ENCODE data around the gene KRT27. TPM values are rescaled to one million over a fixed set of nuclear protein-coding genes. Genes with fewer than 3 reads are reported as not detected.

The KRT27 gene
- total and polyA plus RNA-seq, 8 donors = not detected

DNA sequence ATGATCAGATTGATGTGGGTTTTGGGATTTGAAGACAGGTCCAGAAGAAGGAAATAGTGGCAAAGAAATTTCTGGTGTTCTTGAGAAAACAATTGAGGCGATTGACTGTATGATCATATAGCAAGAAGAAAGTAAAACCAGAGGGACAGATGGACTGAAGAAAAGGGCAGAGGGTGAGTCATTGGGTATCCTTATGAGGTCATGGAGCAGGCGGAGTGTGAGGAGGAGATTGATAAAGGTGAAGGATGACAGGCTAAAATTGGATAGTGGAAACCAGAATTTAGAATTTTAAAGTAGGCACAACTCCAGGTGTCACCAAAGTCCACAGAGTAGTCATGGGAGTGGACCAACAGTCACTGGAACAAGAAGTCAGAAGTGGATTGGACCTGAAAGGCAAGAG, 18.8 kb upstream of the KRT27 start:
- Histone ChIP-seq H3K27ac (no peak overlapping the region), H3K4me1 (peaks cover 0 to 6% (median 2%) of the 10 kb centered on the region in 4 donors), H3K9me3 (no peaks in the 10 kb centered on the region), H3K27me3 (peaks cover 0 to 83% (median 23%) of the 10 kb centered on the region in 3 donors), H3K36me3 (no peaks in the 10 kb centered on the region), H3K4me3 (no peak overlapping the region)
- no peak for TF ChIP-seq CTCF (IDR thresholded peaks at IDR 0.05)
- no peak for TF ChIP-seq POLR2AphosphoS5 (IDR thresholded peaks at IDR 0.05)
- no peak for TF ChIP-seq POLR2A (IDR thresholded peaks at IDR 0.05)
- no peak for TF ChIP-seq EP300 (IDR thresholded peaks at IDR 0.05)
- no peak for DNase-seq
- intact Hi-C loops (cut with DNase I; ENCODE audit: low total_unique reads) = loop anchor here (10.0 kb wide), 1 partner anchor 864 kb away; no protein-coding TSS in a partner anchor
- WGBS, 5 donors = 67 to 78% (median 71%) methylated on average over 2 of the region's 2 CpGs

DNA sequence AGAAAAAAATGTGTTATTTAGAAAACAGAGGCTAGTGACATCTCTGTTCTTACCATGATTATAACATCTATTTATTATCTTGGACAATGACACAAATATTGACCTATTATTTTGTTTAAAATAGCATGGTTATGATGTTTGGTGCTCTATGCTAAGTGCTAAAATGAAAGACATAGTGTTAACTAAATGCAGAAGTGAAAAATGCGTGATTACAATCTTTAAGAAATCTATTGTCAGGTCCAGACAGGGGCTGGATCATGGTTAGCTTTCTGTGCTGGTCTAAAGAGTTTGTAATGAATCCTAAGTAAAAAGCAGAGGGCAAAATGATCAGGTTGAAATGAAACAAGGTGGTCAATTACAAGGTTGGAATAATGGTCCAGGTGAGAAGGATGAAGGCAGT, 18.0 kb upstream of the KRT27 start:
- TF ChIP-seq EP300 (IDR thresholded peaks at IDR 0.05) (no peak), CTCF (IDR thresholded peaks at IDR 0.05) (no peak), POLR2AphosphoS5 (IDR thresholded peaks at IDR 0.05) (no peak), POLR2A (IDR thresholded peaks at IDR 0.05) (no peak)
- no peaks in the 10 kb centered on the region for H3K9me3 ChIP-seq
- H3K36me3 ChIP-seq = no peaks in the 10 kb centered on the region
- intact Hi-C loops (cut with DNase I; ENCODE audit: low total_unique reads) = loop anchor here (10.0 kb wide), 1 partner anchor 864 kb away; no protein-coding TSS in a partner anchor
- peaks cover 0 to 83% (median 15%) of the 10 kb centered on the region in 3 donors for H3K27me3 ChIP-seq
- H3K27ac ChIP-seq = no peak overlapping the region
- DNase-seq = no peak
- H3K4me3 ChIP-seq = no peak overlapping the region
- WGBS, 5 donors = 61 to 75% (median 67%) methylated on average over 1 of the region's 1 CpG
- peaks cover 0 to 6% (median 2%) of the 10 kb centered on the region in 4 donors for H3K4me1 ChIP-seq

DNA sequence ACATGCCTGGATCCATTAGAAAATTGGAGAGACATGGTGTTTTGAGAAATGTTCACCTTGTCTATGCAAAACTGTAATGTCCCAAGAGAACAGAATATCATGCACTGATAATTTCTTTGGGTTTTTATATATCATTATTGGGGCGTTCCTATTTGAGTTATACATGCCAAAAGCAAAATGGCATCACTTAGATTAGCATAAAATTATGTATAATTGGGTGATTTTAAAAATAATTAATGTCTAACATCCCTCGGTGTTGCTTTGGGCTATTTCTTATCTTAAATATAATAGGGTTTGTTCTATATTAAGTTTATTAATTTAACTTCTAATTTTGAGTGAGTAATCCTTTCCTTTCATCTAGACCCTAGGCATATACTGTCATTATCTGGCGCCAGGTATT, 17.5 kb upstream of the KRT27 start, which contains the start of gene KRT28:
Gene KRT28, minus strand, starts transcription at position 101 of the 400 bp plus-strand sequence. Its CDS starts 66 bp downstream, at position 35.
- H3K9me3 ChIP-seq = no peaks in the 10 kb centered on the region
- TF ChIP-seq POLR2A (IDR thresholded peaks at IDR 0.05) = no peak
- TF ChIP-seq EP300 (IDR thresholded peaks at IDR 0.05) = no peak
- TF ChIP-seq POLR2AphosphoS5 (IDR thresholded peaks at IDR 0.05) = no peak
- TF ChIP-seq CTCF (IDR thresholded peaks at IDR 0.05) = no peak
- no peak within 1 kb of the TSS for H3K27ac ChIP-seq
- peaks cover 0 to 6% (median 2%) of the 10 kb centered on the region in 4 donors for H3K4me1 ChIP-seq
- H3K27me3 ChIP-seq = peaks cover 0 to 82% (median 11%) of the 10 kb centered on the region in 3 donors
- intact Hi-C loops (cut with DNase I; ENCODE audit: low total_unique reads) = loop anchor here (10.0 kb wide), 1 partner anchor 865 kb away; no protein-coding TSS in a partner anchor
- H3K36me3 ChIP-seq = no peaks in the 10 kb centered on the region
- DNase-seq = no peak
- no peak within 1 kb of the TSS for H3K4me3 ChIP-seq
- 64 to 77% (median 74%) methylated on average over 3 of the region's 3 CpGs for WGBS, 5 donors

DNA sequence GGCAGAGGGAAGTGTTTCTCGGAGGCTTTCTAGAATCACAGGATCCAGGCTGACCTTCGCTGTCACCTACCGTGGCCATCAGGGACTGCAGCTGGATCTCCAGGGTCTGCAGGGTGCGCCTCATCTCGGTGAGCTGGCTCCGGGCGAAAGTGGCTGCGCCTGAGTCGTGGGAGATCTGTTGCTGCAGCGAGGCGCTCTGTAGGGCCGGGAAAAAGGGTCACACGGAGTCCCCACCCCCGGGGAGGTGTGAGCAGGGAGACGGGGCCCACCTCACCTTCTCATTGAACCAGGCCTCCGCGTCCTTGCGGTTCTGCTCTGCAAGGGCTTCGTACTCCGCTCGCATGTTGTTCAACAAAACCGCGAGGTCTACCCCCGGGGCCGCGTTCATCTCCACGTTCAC, 14.5 kb upstream of the KRT27 start:
- Histone ChIP-seq H3K27me3 (peaks cover 0 to 70% (median 17%) of the 10 kb centered on the region in 3 donors), H3K4me1 (no peaks in the 10 kb centered on the region), H3K9me3 (no peaks in the 10 kb centered on the region), H3K4me3 (no peak overlapping the region), H3K36me3 (no peaks in the 10 kb centered on the region), H3K27ac (no peak overlapping the region)
- TF ChIP-seq CTCF (IDR thresholded peaks at IDR 0.05) (no peak), POLR2AphosphoS5 (IDR thresholded peaks at IDR 0.05) (no peak)
- DNase-seq = no peak
- WGBS, 5 donors = 74 to 81% (median 78%) methylated on average over 27 of the region's 27 CpGs
- intact Hi-C loops (cut with DNase I; ENCODE audit: low total_unique reads) = no loop called here

Measured in stomach (tissue), 9 donors.